Gastroesophageal sphincter (tissue), 4 donors: Measurements from ENCODE around the gene CNKSR2. TPM values are rescaled to one million over a fixed set of nuclear protein-coding genes. Genes with fewer than 3 reads are reported as not detected.
"Not testable (repeated sequence)": the region's sequence is repeated elsewhere in the genome, so short reads cannot be mapped to it uniquely, and the experiment has no call there.

Experiments used
- ATAC-seq: fragments of 150-250 bp; one replicate; pipeline ENCODE4 v1.9.1; 2016; ENCODE audit warnings: mild to moderate bottlenecking, moderate library complexity
- H3K27ac ChIP-seq, 4 donors: fragments of 200-600 bp; sonication (generic) in 3 of 4; 1 replicate in 3 of 4; 2 replicates in 1 of 4; pipeline ENCODE4 v1.5.1; 2016 to 2019
- H3K27me3 ChIP-seq: fragments of 200-600 bp; sonication (generic); one replicate; pipeline ENCODE4 v1.5.1; 2019
- H3K36me3 ChIP-seq, 2 donors: fragments of 200-600 bp; sonication (generic); one replicate each; pipeline ENCODE4 v1.5.1; 2019; ENCODE audit warnings: control low read depth in 1 of 2
- H3K4me1 ChIP-seq, 3 donors: fragments of 200-600 bp; sonication (generic); 1 replicate in 2 of 3; 2 replicates in 1 of 3; pipeline ENCODE4 v1.5.1; 2016 to 2019; ENCODE audit warnings: control low read depth in 2 of 3
- H3K4me3 ChIP-seq, 2 donors: fragments of 200-600 bp; sonication (generic); one replicate each; pipeline ENCODE4 v1.5.1; 2019; ENCODE audit warnings: mild to moderate bottlenecking in 1 of 2, moderate library complexity in 1 of 2
- H3K9me3 ChIP-seq, 3 donors: fragments of 200-600 bp; sonication (generic); one replicate each; pipeline ENCODE4 v1.5.1; 2017 to 2019; ENCODE audit warnings: control low read depth in 2 of 3
- EP300 ChIP-seq: sonication (generic); formaldehyde crosslinking; IDR thresholded peaks from one replicate; pipeline ENCODE4 v1.6.1; 2017; ENCODE audit warnings: antibody characterized with exemption, mild to moderate bottlenecking
- POLR2A ChIP-seq, 2 donors: fragments of 450-650 bp; IDR thresholded peaks; one replicate each; pipeline ENCODE4 v1.6.1; 2017; ENCODE audit warnings: antibody characterized with exemption in 2 of 2, mild to moderate bottlenecking in 2 of 2, moderate library complexity in 1 of 2
- POLR2AphosphoS5 ChIP-seq: sonication (generic); formaldehyde crosslinking; IDR thresholded peaks from one replicate; pipeline ENCODE4 v1.6.1; 2017; ENCODE audit warnings: antibody characterized with exemption
- WGBS, 2 donors: methylation state at CpG; one replicate each; pipeline ENCODE4 v1.1.5; 2018; ENCODE audit warnings: low coverage in 1 of 2; 5-methylcytosine and 5-hydroxymethylcytosine counted together
- total RNA-seq, 4 donors: library from RNA; depleted of rRNA; stranded (reverse); fragments of >200 nt; gene quantifications; one replicate each; pipeline ENCODE4 v1.1.0, GENCODE V29; 2016
- TF ChIP-seq, protein P1 (sequence below), 4 experiments: fragments of 200-600 bp in 2 of 4; fragments of 450-650 bp in 2 of 4; sonication (generic) in 1 of 4; IDR thresholded peaks; one replicate each; pipeline ENCODE4 v1.5.1; 2017 to 2019; ENCODE audit warnings: antibody characterized with exemption in 4 of 4, mild to moderate bottlenecking in 2 of 4, moderate library complexity in 2 of 4

CNKSR2 gene
- total RNA-seq, 4 donors from 2014 or later = 7.9 to 55.3 (median 20.6) TPM

DNA sequence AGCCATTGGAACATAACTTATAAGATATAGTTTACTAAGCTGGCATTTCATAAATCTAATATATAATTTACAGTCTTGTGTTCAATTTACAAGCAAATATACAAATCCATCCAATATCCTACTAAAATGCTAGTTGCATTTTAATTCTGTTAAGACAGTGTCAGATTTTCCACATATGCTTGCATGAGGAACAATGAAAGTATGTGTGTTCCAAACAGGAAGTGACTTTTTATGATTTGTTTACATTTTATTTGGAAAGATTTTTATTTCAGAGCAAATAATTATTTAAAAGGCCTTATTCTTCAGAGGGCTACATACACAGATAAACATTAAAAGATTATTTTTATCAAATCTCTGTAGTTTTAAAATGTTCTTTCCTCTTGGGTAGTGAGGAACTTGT is 153.9 kb downstream of the CNKSR2 start:
- TF ChIP-seq POLR2AphosphoS5 = no peak
- TF ChIP-seq POLR2A (IDR thresholded peaks at IDR 0.05) = no peak
- TF ChIP-seq, protein P1, sequence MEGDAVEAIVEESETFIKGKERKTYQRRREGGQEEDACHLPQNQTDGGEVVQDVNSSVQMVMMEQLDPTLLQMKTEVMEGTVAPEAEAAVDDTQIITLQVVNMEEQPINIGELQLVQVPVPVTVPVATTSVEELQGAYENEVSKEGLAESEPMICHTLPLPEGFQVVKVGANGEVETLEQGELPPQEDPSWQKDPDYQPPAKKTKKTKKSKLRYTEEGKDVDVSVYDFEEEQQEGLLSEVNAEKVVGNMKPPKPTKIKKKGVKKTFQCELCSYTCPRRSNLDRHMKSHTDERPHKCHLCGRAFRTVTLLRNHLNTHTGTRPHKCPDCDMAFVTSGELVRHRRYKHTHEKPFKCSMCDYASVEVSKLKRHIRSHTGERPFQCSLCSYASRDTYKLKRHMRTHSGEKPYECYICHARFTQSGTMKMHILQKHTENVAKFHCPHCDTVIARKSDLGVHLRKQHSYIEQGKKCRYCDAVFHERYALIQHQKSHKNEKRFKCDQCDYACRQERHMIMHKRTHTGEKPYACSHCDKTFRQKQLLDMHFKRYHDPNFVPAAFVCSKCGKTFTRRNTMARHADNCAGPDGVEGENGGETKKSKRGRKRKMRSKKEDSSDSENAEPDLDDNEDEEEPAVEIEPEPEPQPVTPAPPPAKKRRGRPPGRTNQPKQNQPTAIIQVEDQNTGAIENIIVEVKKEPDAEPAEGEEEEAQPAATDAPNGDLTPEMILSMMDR (IDR thresholded peaks at IDR 0.05) = no peak
- TF ChIP-seq EP300 = no peak
- H3K27ac ChIP-seq = no peak overlapping the region
- H3K36me3 ChIP-seq = no peaks in the 10 kb centered on the region
- no peaks in the 10 kb centered on the region for H3K4me1 ChIP-seq
- no peaks in the 10 kb centered on the region for H3K9me3 ChIP-seq
- no peaks in the 10 kb centered on the region for H3K27me3 ChIP-seq
- H3K4me3 ChIP-seq = no peak overlapping the region
- ATAC-seq = no peak

DNA sequence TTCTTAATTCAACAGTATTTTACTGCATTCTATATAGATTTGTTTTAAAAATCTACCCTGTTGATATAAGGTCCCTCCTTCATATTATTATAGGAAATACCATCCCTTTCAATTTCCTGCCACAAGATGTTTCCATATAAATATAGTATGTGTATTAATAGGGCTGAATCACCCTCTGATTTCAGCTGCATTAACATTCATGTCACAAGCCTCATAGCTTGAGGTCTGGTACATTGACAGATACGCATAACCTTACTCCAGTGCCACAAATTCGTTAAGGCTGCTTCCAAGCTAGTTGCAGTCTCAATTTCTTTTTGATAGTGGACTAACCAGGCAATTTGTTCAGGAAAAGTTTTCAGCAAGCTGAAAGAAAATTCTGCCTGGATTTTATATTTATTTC is 155.6 kb downstream of the CNKSR2 start:
- H3K4me1 ChIP-seq = no peaks in the 10 kb centered on the region
- no peaks in the 10 kb centered on the region for H3K9me3 ChIP-seq
- H3K27ac ChIP-seq = no peak overlapping the region
- WGBS, 2 donors = 80 to 86% methylated on average over 1 to 2 of the region's 2 CpGs
- no peaks in the 10 kb centered on the region for H3K36me3 ChIP-seq
- H3K4me3 ChIP-seq = no peak overlapping the region
- no peak for ATAC-seq
- H3K27me3 ChIP-seq = no peaks in the 10 kb centered on the region
- TF ChIP-seq EP300 (no peak), POLR2A (IDR thresholded peaks at IDR 0.05) (no peak), POLR2AphosphoS5 (no peak)
- TF ChIP-seq, protein P1 (IDR thresholded peaks at IDR 0.05) = no peak

DNA sequence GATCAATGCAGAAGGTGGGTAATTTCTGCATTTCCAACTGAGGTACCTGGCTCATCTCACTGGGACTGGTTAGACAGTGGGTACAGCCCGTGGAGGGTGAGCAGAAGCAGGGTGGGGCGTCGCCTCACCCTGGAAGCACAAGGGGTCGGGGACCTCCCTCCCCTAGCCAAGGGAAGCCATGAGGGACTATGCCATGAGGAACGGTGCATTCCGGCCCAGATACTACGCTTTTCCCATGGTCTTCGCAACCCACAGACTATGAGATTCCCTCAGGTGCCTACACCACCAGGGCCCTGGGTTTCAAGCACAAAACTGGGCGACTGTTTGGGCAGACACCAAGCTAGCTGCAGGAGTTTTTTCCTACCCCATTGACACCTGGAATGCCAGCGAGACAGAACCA is 170.4 kb downstream of the CNKSR2 start:
- H3K9me3 ChIP-seq, H3K36me3 ChIP-seq, ATAC-seq, H3K4me3 ChIP-seq, H3K4me1 ChIP-seq, H3K27me3 ChIP-seq, H3K27ac ChIP-seq: not testable (repeated sequence)
- WGBS, 2 donors = no CpG with 5 or more reads among the region's 10 CpGs

DNA sequence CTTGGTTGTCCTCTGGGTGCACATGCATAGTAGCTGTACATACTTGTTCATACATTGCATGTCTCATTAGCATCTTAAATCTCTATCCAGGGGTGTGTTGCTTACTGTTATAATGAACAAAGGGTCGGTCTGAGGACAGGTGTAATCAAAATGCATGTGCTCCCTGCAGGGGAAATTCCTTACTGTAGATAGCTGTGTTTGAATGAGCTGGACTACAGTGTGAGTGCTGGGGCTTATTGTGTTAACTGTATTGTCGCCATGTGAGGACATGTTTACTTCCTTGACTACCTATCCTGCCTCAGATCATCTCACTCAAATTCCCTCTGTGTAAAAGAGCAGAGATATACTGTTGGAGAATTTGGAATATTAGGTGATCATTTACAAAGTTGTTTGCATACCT is 185.2 kb downstream of the CNKSR2 start:
- Histone ChIP-seq H3K4me1 (no peaks in the 10 kb centered on the region), H3K9me3 (no peaks in the 10 kb centered on the region), H3K4me3 (no peak overlapping the region), H3K27ac (no peak overlapping the region), H3K36me3 (no peaks in the 10 kb centered on the region), H3K27me3 (no peaks in the 10 kb centered on the region)
- WGBS, 2 donors = 67% methylated on average over 1 of the region's 2 CpGs; no CpG with 5 or more reads in 1 of the 2 donors
- no peak for ATAC-seq
- no peak for TF ChIP-seq POLR2AphosphoS5
- no peak for TF ChIP-seq EP300
- no peak for TF ChIP-seq POLR2A (IDR thresholded peaks at IDR 0.05)
- TF ChIP-seq, protein P1 (IDR thresholded peaks at IDR 0.05) = no peak

DNA sequence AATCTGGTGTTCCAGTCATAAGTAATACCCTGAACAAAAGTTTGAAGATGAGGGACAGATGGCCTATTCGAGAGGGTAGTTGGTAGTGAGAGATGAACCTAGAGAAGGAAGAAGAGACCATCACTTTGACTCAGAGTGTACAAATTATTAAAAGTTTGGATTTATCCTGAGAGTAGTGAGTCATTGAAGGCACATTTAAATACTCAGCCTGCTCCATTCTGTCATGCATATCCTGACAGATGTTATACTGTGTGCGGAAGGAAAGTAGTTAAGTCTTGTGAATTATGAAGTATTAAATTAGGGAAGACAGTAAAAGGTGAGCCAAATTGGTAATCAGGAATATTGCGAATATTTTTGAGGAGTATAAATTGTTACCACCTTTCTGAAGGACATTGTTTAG is 190.8 kb downstream of the CNKSR2 start:
- no peak for TF ChIP-seq EP300
- no peak for TF ChIP-seq POLR2AphosphoS5
- TF ChIP-seq POLR2A (IDR thresholded peaks at IDR 0.05) = no peak
- TF ChIP-seq, protein P1 (IDR thresholded peaks at IDR 0.05) = no peak
- Histone ChIP-seq H3K27ac (no peak overlapping the region), H3K9me3 (no peaks in the 10 kb centered on the region), H3K36me3 (no peaks in the 10 kb centered on the region), H3K27me3 (no peaks in the 10 kb centered on the region), H3K4me1 (no peaks in the 10 kb centered on the region), H3K4me3 (no peak overlapping the region)
- ATAC-seq = no peak
- 79 to 87% methylated on average over 3 of the region's 3 CpGs for WGBS, 2 donors

DNA sequence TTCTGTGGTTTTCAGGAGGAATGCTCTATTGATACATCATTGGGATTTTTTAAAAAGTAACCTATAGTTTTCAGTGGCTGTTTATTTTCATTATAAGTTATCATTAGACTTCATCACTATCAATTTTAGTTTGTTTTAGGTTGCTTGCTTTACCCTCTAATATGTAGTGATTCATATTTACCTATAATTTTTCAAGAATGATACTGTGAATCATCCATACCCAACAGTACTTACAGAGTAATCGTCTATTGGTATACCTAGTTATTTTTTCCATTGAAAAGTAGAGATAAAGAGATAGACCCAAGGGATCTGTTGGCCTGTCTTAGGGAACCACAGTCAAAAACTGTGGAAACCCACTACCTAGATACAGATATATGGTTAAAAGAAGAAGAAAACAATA is 200.6 kb downstream of the CNKSR2 start:
- Histone ChIP-seq H3K27me3 (no peaks in the 10 kb centered on the region), H3K4me3 (no peak overlapping the region), H3K4me1 (no peaks in the 10 kb centered on the region), H3K36me3 (no peaks in the 10 kb centered on the region), H3K9me3 (no peaks in the 10 kb centered on the region), H3K27ac (no peak overlapping the region)
- TF ChIP-seq EP300 (no peak), POLR2AphosphoS5 (no peak), POLR2A (IDR thresholded peaks at IDR 0.05) (no peak)
- TF ChIP-seq, protein P1 (IDR thresholded peaks at IDR 0.05) = no peak
- ATAC-seq = no peak
- 67 to 100% methylated on average over 1 of the region's 1 CpG for WGBS, 2 donors
